GM18508 (cell line): Measurements from ENCODE around the gene MFN2.
A peak's percentile ranks its signal among the peaks of the same experiment; 100 is the strongest.
"Not testable (repeated sequence)": the region's sequence is repeated elsewhere in the genome, so short reads cannot be mapped to it uniquely, and the experiment has no call there.

Experiments
- ATAC-seq: cut with Tn5 transposase; IDR thresholded peaks from one replicate; pipeline ENCODE4 v1.9.1; 2021; ENCODE audit warnings: moderate number of reproducible peaks; ENCODE audit not compliant: insufficient read depth, unreplicated experiment

MFN2 gene

DNA sequence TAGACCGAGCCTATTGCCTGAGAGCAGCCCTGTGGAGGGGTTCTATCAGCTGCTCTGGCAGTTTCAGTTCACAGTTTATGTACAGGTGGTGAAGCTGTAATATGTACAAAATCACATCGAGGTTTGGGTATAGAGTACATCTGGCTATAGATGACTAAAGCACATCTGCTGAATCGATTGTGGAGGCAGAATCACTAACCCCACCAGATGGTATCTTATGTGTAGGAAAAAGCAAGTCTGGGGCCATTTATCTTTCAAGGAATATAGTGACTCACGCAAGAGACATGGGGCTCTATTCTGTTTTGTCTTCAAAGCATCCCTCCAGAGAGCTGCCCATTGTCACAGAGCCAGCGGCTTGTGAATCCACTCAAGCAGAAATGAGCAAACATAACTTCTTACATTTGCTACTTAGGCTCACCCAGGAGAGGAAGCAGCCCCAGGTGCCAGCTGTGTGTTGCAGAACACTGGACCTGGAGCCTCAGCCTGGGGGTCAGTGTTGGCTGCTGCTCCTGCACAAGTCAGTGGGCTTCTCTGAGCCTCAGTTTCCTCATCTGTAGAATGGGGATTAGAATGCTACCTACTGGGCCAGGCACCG lies 60.3 kb downstream of the MFN2 start:
- peak; percentile 51 for ATAC-seq

DNA sequence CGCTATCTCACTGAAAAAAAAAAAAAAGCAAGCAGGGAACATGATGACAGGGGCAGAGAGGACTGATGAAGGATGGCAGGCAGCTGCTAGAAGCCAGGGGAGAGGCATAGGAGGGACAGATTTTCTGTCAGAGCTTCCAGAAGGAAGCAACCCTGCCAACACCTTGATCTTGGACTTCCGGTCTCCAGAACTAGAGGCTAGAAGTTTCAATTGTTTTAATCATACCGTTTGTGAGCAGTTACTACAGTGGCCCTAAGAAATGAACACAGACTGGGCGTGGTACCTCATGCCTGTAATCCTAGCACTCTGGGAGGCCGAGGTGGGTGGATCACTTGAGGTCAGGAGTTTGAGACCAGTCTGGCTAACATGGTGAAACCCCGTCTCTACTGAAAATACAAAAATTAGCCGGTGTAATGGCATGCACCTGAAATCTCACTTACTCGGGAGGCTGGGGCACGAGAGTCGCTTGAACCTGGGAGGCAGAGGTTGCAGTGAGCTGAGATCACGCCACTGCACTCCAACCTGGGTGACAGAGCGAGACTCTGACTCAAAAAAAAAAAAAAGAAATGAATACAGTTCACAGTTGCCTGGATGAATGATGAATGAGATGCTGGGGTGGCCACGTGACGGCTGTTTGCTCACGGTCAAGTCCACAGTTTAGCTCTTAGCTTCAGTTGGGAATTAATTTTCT lies 64.1 kb downstream of the MFN2 start:
- not testable (repeated sequence) for ATAC-seq

- ATAC-seq = no peak
These were observed 66.5 kb downstream of the MFN2 start for GRCh38 chr1:12046749-12047119.

DNA sequence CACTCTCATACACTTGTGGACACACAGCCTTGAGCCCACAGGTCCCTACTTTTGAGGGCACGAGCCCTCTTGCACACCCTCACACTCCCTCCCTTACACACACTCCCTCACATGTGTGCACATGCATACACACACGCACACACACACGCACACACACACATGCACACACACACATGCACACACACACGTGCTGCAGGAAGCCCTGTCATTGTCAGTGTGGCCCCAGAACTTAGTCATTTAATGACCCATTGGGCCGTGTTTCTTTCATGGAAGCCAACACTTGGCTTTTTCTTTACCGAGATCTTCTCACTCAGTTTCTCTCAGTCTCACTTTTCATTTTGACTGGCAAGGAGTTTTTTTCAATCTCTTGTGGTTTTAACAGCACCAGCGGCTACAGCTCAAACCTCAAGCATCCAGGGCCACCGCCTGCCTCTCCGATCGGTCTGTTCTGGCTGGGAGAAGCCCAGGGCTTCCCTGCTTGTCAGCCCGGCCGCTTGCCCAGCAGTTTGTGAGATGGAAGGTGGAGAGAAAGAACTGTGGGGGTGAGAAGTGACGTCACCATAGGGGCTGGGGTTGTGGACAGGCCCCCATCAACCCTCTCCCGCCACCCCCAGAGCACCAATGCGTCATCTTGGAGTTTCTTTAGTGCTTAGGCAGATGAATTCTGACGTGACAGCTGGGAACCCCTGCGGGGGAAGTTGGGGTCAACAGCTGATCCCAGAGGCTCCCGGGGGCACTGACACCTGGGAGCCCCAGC lies 67.1 kb downstream of the MFN2 start:
- peak; percentile 29 for ATAC-seq

GRCh38 chr1:12048372-12048771 lies 68.1 kb downstream of the MFN2 start:
- no peak for ATAC-seq

DNA sequence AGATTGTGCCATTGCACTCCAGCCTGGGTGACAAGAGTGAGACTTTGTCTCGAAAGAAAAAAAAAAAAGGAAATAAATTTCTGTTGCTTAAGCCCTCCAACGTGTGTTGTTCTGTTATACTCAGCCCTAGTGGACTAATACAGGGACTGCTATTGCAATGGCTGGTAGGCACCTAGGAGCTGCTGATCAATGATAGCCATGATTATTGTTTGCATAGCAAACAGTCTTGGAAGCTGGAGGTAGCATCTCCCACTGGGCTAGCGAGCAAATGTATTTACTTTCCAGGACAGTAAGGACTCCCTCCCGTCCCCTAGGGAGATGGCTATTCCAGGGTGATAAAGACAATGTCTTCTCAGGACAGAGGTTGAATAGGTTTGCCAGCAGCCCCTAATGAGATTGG lies 69.4 kb downstream of the MFN2 start:
- ATAC-seq = no peak

- ATAC-seq = no peak
These were observed 71.1 kb downstream of the MFN2 start for GRCh38 chr1:12051361-12051760.

DNA sequence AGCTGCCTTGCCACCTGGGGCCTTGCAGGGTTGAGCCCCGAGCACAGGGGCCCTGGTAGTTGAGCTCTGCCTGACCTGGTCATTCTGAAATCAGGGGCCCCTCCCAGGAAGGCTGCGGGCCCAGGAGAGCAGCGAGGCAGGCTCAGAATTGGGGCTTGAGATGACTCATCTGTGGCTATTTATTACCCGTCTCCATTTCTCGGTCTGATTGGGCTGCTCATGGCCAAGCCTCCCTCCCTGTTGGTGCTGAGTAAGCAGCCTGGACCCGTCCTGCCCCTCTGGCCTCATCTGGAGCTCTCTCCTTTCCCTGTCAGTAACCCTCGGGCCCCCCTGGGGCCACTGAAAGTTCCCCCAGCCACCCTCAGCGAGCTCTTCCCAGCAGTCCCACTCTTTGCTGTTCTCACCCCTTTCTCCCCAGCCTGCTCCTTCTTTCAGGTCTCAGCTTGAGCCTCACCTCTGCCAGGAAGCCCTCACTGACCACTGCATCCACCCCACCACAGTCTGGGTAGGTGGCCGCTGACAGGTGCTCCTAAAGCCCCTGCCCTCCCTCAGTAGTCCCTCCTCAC lies 71.8 kb downstream of the MFN2 start:
- ATAC-seq = peak; percentile 48

- no peak for ATAC-seq
These were observed 72.9 kb downstream of the MFN2 start for GRCh38 chr1:12052997-12053686.

- ATAC-seq = no peak
These were observed 73.7 kb downstream of the MFN2 start for GRCh38 chr1:12053752-12054548.

GRCh38 chr1:12055259-12055658 lies 75.0 kb downstream of the MFN2 start:
- no peak for ATAC-seq

- ATAC-seq = no peak
These were observed 76.1 kb downstream of the MFN2 start for GRCh38 chr1:12056331-12056841.

GRCh38 chr1:12057382-12057781 lies 77.1 kb downstream of the MFN2 start:
- no peak for ATAC-seq

DNA sequence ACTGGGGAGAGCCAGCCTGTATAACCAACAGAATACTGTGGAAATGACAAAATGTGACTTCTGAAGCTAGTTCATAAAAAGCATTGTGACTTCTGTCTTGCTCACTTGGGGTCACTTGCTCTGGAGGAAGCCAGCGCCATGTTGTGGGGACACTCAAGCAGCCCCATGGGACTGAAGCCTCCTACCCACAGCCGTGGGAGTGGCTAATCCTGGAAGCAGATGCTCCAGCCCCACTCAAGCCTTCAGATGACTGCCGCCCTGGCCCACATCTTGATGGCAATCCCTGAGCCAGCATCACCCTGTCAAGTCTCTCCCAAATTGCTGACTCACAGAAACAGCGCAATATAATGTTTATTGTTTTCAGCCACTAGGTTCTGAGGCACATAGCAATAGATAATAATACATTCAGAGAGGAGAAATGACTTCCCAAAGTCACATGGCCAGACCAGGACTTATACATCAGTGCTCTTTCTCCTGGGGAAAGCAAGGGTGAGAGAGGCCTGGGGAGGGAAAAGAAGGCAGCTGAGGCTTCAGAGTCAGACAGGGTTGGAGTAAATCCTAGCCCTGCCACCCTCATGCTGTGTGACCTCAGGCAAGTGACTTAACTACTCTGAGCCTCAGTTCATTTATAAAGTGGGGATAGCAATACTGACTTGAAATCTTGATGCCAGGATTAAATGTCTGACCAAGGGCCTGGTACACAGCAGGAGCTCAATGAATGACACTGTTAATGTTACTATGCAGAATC lies 77.9 kb downstream of the MFN2 start:
- no peak for ATAC-seq

DNA sequence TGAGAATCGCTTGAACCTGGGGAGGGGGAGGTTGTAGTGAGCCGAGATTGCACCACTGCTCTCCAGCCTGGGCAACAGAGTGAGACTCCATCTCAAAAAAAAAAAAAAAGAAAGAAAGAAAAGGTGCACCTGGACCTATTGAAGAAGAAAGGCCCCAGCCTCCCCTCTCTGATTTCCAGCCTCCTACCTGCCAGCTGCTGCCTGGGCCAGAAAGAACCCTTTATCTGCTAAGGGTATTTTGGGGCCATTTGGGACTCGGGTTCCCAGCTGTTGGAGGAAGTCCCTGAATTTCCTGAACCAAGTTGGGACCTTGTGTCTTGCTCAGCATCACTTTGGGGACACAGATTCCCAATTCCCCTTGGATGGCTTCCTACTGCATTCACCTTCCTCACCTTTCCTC lies 79.0 kb downstream of the MFN2 start:
- no peak for ATAC-seq

GRCh38 chr1:12059722-12060464 lies 79.6 kb downstream of the MFN2 start:
- no peak for ATAC-seq

GRCh38 chr1:12060500-12060899 lies 80.3 kb downstream of the MFN2 start:
- no peak for ATAC-seq
